Measurements from ENCODE around the gene TSPAN15. TPM values are rescaled to one million over a fixed set of nuclear protein-coding genes. Genes with fewer than 3 reads are reported as not detected.

TSPAN15 gene
- total RNA-seq, 3 donors from 2014 or later = 53.3 to 89.5 (median 65.0) TPM

GRCh38 chr10:69505636-69506318 lies 54.5 kb downstream of the TSPAN15 start:
- DNase-seq (ENCODE audit: low spot score in 2 of 2) = no peak

DNA sequence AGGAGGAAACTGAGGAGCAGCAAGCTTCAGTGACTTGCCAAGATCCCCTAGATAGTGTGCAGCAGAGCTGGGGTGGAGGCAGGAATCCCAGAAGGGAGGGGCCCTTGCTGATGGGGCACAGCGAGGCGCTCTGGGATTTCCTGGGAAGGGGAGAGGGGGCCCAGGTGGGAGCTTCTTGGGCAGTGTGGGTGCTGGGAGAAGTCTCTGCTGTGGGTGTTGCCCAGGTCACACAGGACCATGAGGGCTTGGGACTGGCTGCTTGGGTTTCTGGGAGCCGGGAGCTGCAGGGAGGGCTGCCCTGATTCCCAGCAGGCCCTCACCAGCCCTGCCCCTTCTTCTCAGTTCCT lies 55.2 kb downstream of the TSPAN15 start:
- no peak for DNase-seq (ENCODE audit: low spot score in 2 of 2)
- no peak overlapping the region for H3K4me3 ChIP-seq
- intact Hi-C loops (cut with DNase I; ENCODE audit: low total_unique reads) = loop anchor here (5.0 kb wide), 1 partner anchor 74 kb away; no protein-coding TSS in a partner anchor
- no peaks in the 10 kb centered on the region for H3K9me3 ChIP-seq
- H3K36me3 ChIP-seq = no peaks in the 10 kb centered on the region
- H3K4me1 ChIP-seq = no peaks in the 10 kb centered on the region
- TF ChIP-seq POLR2AphosphoS5 (IDR thresholded peaks at IDR 0.05) (no peak), POLR2A (IDR thresholded peaks at IDR 0.05) (no peak), CTCF (IDR thresholded peaks at IDR 0.05) (no peak)
- H3K27ac ChIP-seq = no peak overlapping the region
- H3K27me3 ChIP-seq = no peaks in the 10 kb centered on the region

More at GRCh38 chr10:69505636-69506318, 54.5 kb downstream of the TSPAN15 start:
- Histone ChIP-seq H3K27me3 (no peaks in the 10 kb centered on the region), H3K4me1 (no peaks in the 10 kb centered on the region), H3K9me3 (no peaks in the 10 kb centered on the region), H3K27ac (no peak overlapping the region), H3K4me3 (no peak overlapping the region), H3K36me3 (no peaks in the 10 kb centered on the region)
- TF ChIP-seq CTCF (IDR thresholded peaks at IDR 0.05) = no peak
- no peak for TF ChIP-seq POLR2AphosphoS5 (IDR thresholded peaks at IDR 0.05)
- TF ChIP-seq POLR2A (IDR thresholded peaks at IDR 0.05) = no peak
- intact Hi-C loops (cut with DNase I; ENCODE audit: low total_unique reads) = loop anchor here (5.0 kb wide), 1 partner anchor 73 kb away; no protein-coding TSS in a partner anchor

- Histone ChIP-seq H3K4me1 (no peaks in the 10 kb centered on the region), H3K4me3 (peak overlapping the region in 1 of 3 donors; percentile 12), H3K27ac (peak overlapping the region; percentile 36 to 52), H3K36me3 (no peaks in the 10 kb centered on the region), H3K9me3 (no peaks in the 10 kb centered on the region), H3K27me3 (no peaks in the 10 kb centered on the region)
- TF ChIP-seq POLR2A (IDR thresholded peaks at IDR 0.05) (no peak), POLR2AphosphoS5 (IDR thresholded peaks at IDR 0.05) (no peak)
- intact Hi-C loops (cut with DNase I; ENCODE audit: low total_unique reads) = loop anchor here (5.0 kb wide), 1 partner anchor 75 kb away; no protein-coding TSS in a partner anchor
- DNase-seq (ENCODE audit: low spot score in 2 of 2) = no peak
Measured at GRCh38 chr10:69506834-69507713, 55.8 kb downstream of the TSPAN15 start.

DNA sequence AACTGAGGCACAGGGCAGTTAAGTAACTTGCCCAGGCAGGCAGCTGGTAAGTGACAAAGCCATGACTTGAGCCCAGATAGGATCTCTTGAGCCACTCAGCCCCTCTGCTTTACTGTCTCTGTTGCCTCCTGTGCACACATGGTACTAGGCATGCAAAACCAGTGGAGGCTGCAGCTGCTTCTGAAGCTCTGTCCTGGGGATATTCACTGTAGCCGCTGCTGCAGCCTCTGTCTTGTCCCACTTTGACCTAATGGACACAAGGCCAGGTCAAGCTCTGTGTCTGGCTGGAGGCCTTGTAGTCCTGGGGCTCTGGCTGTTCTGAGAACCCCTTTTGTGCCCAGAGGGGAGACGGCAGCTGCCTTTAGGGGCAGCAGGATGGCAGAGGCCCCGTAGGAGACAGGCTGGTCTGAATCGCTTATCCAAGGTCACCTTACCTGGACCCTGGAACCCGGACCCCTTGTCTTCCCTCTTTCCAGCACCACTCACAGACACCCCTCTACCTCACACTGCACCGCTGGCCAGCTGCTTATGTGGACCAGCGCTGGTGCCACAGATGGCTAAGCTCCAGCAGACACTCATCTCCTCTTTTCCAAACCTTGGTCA lies 57.6 kb downstream of the TSPAN15 start:
- H3K27me3 ChIP-seq = no peaks in the 10 kb centered on the region
- no peak overlapping the region for H3K27ac ChIP-seq
- no peaks in the 10 kb centered on the region for H3K4me1 ChIP-seq
- no peaks in the 10 kb centered on the region for H3K9me3 ChIP-seq
- intact Hi-C loops (cut with DNase I; ENCODE audit: low total_unique reads) = loop anchor here (5.0 kb wide), 1 partner anchor 77 kb away; no protein-coding TSS in a partner anchor
- no peak overlapping the region for H3K4me3 ChIP-seq
- H3K36me3 ChIP-seq = no peaks in the 10 kb centered on the region
- no peak for TF ChIP-seq POLR2AphosphoS5 (IDR thresholded peaks at IDR 0.05)
- no peak for TF ChIP-seq CTCF (IDR thresholded peaks at IDR 0.05)
- TF ChIP-seq POLR2A (IDR thresholded peaks at IDR 0.05) = no peak
- DNase-seq (ENCODE audit: low spot score in 2 of 2) = no peak

GRCh38 chr10:69512901-69513300 lies 61.6 kb downstream of the TSPAN15 start:
- Histone ChIP-seq H3K27me3 (no peaks in the 10 kb centered on the region), H3K36me3 (no peaks in the 10 kb centered on the region), H3K27ac (no peak overlapping the region), H3K4me3 (no peak overlapping the region), H3K9me3 (no peaks in the 10 kb centered on the region), H3K4me1 (no peaks in the 10 kb centered on the region)
- intact Hi-C loops (cut with DNase I; ENCODE audit: low total_unique reads) = loop anchor here (10.0 kb wide), 1 partner anchor 122 kb away; the partner anchor contains the start of gene FAM241B
- DNase-seq (ENCODE audit: low spot score in 2 of 2) = no peak
- TF ChIP-seq POLR2AphosphoS5 (IDR thresholded peaks at IDR 0.05) (no peak), CTCF (IDR thresholded peaks at IDR 0.05) (no peak), POLR2A (IDR thresholded peaks at IDR 0.05) (no peak)

Measured in breast epithelium (tissue), 4 donors.